NCI-H526 (cell line): ENCODE results near the gene STS.

Experiments
- DNase-seq, 2 experiments: peaks; one replicate each; lab custom pipeline; 2025; lab: John Stamatoyannopoulos, UW

STS gene

GRCh38 chrX:7188672-7189071 is 41.2 kb downstream of the STS start:
- DNase-seq, result no peak

- peak in 1 of 2 experiments; percentile 2 for DNase-seq
Measured at GRCh38 chrX:7190157-7190556, 42.6 kb downstream of the STS start.

- DNase-seq, result peak in 1 of 2 experiments; percentile 26
Measured at GRCh38 chrX:7191681-7192110, 44.2 kb downstream of the STS start.

- no peak for DNase-seq
Measured at GRCh38 chrX:7192871-7193270, 45.4 kb downstream of the STS start.

GRCh38 chrX:7194606-7195005 is 47.1 kb downstream of the STS start:
- DNase-seq, result peak in 1 of 2 experiments; percentile 10
